Smooth muscle cell of the brain vasculature (primary cell): Measurements from ENCODE around the gene DNLZ.
"Not testable (repeated sequence)": the region's sequence is repeated elsewhere in the genome, so short reads cannot be mapped to it uniquely, and the experiment has no call there.

Experiments used
- DNase-seq: peaks from one replicate; pipeline ENCODE4 v3.0.0-alpha.2; 2012; ENCODE audit warnings: low read depth, low spot score

DNLZ gene

GRCh38 chr9:136359774-136360718 is 3.5 kb downstream of the DNLZ start:
- DNase-seq: no peak

GRCh38 chr9:136358888-136359287 is 4.7 kb downstream of the DNLZ start:
- no peak for DNase-seq

- no peak for DNase-seq
Measured at GRCh38 chr9:136358016-136358415, 5.5 kb downstream of the DNLZ start.

- no peak for DNase-seq
Measured at GRCh38 chr9:136357202-136357725, 6.3 kb downstream of the DNLZ start.

- no peak for DNase-seq
Measured at GRCh38 chr9:136355616-136356557, 7.7 kb downstream of the DNLZ start.

GRCh38 chr9:136354592-136355085 is 8.9 kb downstream of the DNLZ start:
- DNase-seq: no peak

- DNase-seq: no peak
Measured at GRCh38 chr9:136353757-136354488, 9.6 kb downstream of the DNLZ start.

GRCh38 chr9:136353088-136353487 is 10.5 kb downstream of the DNLZ start:
- no peak for DNase-seq

GRCh38 chr9:136352682-136353081 is 10.9 kb downstream of the DNLZ start:
- no peak for DNase-seq

GRCh38 chr9:136351868-136352267 is 11.7 kb downstream of the DNLZ start:
- DNase-seq: not testable (repeated sequence)

GRCh38 chr9:136351252-136351800 is 12.2 kb downstream of the DNLZ start:
- no peak for DNase-seq

GRCh38 chr9:136349546-136349945 is 14.0 kb downstream of the DNLZ start:
- DNase-seq: no peak

- DNase-seq: no peak
Measured at GRCh38 chr9:136348691-136349090, 14.9 kb downstream of the DNLZ start.

GRCh38 chr9:136347472-136348256 is 15.9 kb downstream of the DNLZ start:
- DNase-seq: no peak

GRCh38 chr9:136346927-136347465 is 16.5 kb downstream of the DNLZ start:
- no peak for DNase-seq

GRCh38 chr9:136346157-136346481 is 17.4 kb downstream of the DNLZ start:
- DNase-seq: no peak

GRCh38 chr9:136345281-136346156 is 18.0 kb downstream of the DNLZ start:
- DNase-seq: no peak

GRCh38 chr9:136344544-136345280 is 18.8 kb downstream of the DNLZ start:
- DNase-seq: no peak
